OCI-LY1 (cell line): ENCODE measurements around the gene ADGRG1.

ENCODE experiments used
- CTCF ChIP-seq: fragments of 200-600 bp; sonication (generic), shearing (Covaris generic); IDR thresholded peaks from 2 replicates; pipeline ENCODE4 v1.5.1; 2017; ENCODE audit warnings: mild to moderate bottlenecking, antibody characterized with exemption, low read length, moderate library complexity, mixed read lengths
- EZH2 ChIP-seq: fragments of 200-600 bp; sonication (generic), shearing (Covaris generic); IDR thresholded peaks from 2 replicates; pipeline ENCODE4 v1.8.0; 2017; ENCODE audit warnings: borderline replicate concordance, mixed run types, mild to moderate bottlenecking, antibody characterized with exemption, low read length, moderate library complexity, mixed read lengths

- no peak for TF ChIP-seq CTCF
- TF ChIP-seq EZH2: no peak
Measured at GRCh38 chr16:57697896-57698537, 69.6 kb downstream of the ADGRG1 start.
